HG02938 (cell line): ENCODE data around the gene ENTPD3.
A peak's percentile ranks its signal among the peaks of the same experiment; 100 is the strongest.
"Not testable (repeated sequence)": the region's sequence is repeated elsewhere in the genome, so short reads cannot be mapped to it uniquely, and the experiment has no call there.

Source experiments
- ATAC-seq: cut with Tn5 transposase; IDR thresholded peaks from one replicate; pipeline ENCODE4 v1.9.1; 2021; ENCODE audit warnings: mild to moderate bottlenecking, moderate library complexity; ENCODE audit not compliant: unreplicated experiment

ENTPD3 gene

GRCh38 chr3:40458473-40458872, 71.5 kb downstream of the ENTPD3 start:
- no peak for ATAC-seq

- not testable (repeated sequence) for ATAC-seq
Observed at GRCh38 chr3:40460481-40460880, 73.5 kb downstream of the ENTPD3 start.

GRCh38 chr3:40461161-40461560, 74.2 kb downstream of the ENTPD3 start:
- no peak for ATAC-seq

GRCh38 chr3:40462838-40463237, 75.9 kb downstream of the ENTPD3 start:
- not testable (repeated sequence) for ATAC-seq

GRCh38 chr3:40463579-40463978, 76.6 kb downstream of the ENTPD3 start:
- no peak for ATAC-seq

GRCh38 chr3:40464339-40465110, 77.5 kb downstream of the ENTPD3 start:
- no peak for ATAC-seq

- no peak for ATAC-seq
Observed at GRCh38 chr3:40465111-40465407, 78.1 kb downstream of the ENTPD3 start.

- no peak for ATAC-seq
Observed at GRCh38 chr3:40465456-40465855, 78.5 kb downstream of the ENTPD3 start.

- ATAC-seq: no peak
Observed at GRCh38 chr3:40468018-40468417, 81.0 kb downstream of the ENTPD3 start.

- ATAC-seq: no peak
Observed at GRCh38 chr3:40470701-40471100, 83.7 kb downstream of the ENTPD3 start.

- peak; percentile 69 for ATAC-seq
Observed at GRCh38 chr3:40476478-40477470, 89.8 kb downstream of the ENTPD3 start, which contains the start of gene ZNF619. Gene ZNF619 (plus strand): TSS chr3:40477122. CDS start chr3:40477980, 858 bp downstream.

GRCh38 chr3:40477666-40478065, 90.7 kb downstream of the ENTPD3 start:
- no peak for ATAC-seq
